ENCODE measurements around the gene PIK3R3.

- TF ChIP-seq CTCF (IDR thresholded peaks at IDR 0.05; ENCODE audit: extremely low read depth in 1 of 2, insufficient read depth in 1 of 2, low read depth in 1 of 2, low read length in 2 of 2) (no peak), MYC (IDR thresholded peaks at IDR 0.05; ENCODE audit: low read depth, low read length) (no peak), POLR2AphosphoS5 (IDR thresholded peaks at IDR 0.05; ENCODE audit: insufficient read depth, low read depth, low read length) (no peak), EZH2 (IDR thresholded peaks at IDR 0.05; ENCODE audit: borderline replicate concordance, low read depth, low read length, severe bottlenecking) (no peak), POLR2A (IDR thresholded peaks at IDR 0.05; ENCODE audit: low read depth, low read length) (no peak), MAX (IDR thresholded peaks at IDR 0.05; ENCODE audit: insufficient read depth, insufficient read length) (no peak), JUN (IDR thresholded peaks at IDR 0.05; ENCODE audit: borderline replicate concordance, insufficient read depth, insufficient read length, low read depth) (no peak), FOS (IDR thresholded peaks at IDR 0.05; ENCODE audit: borderline replicate concordance, insufficient read depth, low read length) (no peak)
Measured at GRCh38 chr1:46169811-46170454, 37.5 kb upstream of the PIK3R3 start.
